ENCODE results near the gene NLN.

DNA sequence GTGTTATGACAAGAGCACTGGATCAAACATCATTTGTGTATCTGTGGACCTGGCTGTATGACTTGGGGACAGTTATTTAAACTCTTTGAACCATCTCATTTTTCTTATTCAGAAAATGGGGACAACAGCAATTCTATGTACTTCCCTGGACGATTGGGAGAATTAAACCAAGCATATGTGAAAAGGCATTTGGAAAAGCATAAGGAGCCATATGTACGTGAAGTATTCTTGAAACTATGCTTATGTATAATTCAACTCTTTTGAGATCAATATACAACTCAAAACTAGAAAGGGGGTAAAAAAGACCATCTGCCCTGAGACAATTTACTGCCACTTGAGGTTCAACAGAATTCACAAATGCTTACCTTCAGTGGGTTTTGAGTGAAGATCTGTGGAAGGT, 75.5 kb downstream of the NLN start:
- TF ChIP-seq, protein P1, sequence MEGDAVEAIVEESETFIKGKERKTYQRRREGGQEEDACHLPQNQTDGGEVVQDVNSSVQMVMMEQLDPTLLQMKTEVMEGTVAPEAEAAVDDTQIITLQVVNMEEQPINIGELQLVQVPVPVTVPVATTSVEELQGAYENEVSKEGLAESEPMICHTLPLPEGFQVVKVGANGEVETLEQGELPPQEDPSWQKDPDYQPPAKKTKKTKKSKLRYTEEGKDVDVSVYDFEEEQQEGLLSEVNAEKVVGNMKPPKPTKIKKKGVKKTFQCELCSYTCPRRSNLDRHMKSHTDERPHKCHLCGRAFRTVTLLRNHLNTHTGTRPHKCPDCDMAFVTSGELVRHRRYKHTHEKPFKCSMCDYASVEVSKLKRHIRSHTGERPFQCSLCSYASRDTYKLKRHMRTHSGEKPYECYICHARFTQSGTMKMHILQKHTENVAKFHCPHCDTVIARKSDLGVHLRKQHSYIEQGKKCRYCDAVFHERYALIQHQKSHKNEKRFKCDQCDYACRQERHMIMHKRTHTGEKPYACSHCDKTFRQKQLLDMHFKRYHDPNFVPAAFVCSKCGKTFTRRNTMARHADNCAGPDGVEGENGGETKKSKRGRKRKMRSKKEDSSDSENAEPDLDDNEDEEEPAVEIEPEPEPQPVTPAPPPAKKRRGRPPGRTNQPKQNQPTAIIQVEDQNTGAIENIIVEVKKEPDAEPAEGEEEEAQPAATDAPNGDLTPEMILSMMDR (IDR thresholded peaks at IDR 0.05; ENCODE audit: low read depth, low read length, poor library complexity, severe bottlenecking), result no peak
- no peak for TF ChIP-seq EZH2phosphoT487 (IDR thresholded peaks at IDR 0.05; ENCODE audit: borderline replicate concordance, low read length)

All from DOHH2 (cell line).